ENCODE measurements around the gene LILRB2. TPM values are rescaled to one million over a fixed set of nuclear protein-coding genes. Genes with fewer than 3 reads are reported as not detected.
"Not testable (repeated sequence)": the region's sequence is repeated elsewhere in the genome, so short reads cannot be mapped to it uniquely, and the experiment has no call there.

LILRB2 gene
- total RNA-seq, 1 donor from 2014 or later, result not detected

DNA sequence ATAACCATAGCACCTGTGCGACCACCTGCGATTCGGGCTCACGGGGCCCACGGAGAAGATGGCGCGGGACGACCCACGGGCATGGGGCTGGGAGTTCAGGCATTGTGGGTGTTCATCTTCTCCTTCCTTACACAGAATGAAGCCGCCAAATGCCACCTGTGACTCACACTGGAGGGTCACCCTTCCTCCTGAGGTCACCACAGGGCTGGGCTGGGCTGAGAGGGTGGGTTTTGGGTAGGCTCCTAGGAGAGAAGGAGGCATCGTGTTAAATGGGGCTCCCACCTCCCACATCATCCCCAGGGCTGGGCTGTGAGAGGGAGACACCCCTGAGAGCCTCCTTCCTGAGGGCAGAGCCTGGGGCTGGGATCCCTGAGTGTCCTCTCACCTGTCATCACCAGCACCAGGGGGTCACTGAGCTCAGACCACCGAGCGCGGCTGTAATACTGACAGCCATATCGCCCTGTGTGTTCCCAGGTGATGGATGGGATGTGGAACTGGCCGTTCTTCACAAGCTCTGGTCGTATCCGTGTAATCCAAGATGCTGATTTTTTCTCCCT, 1.4 kb downstream of the LILRB2 start:
- H3K36me3 Mint-ChIP-seq (ENCODE audit: insufficient read depth), result no peaks in the 10 kb centered on the region
- DNase-seq (ENCODE audit: low spot score, unreplicated experiment), result no peak
- H3K27me3 Mint-ChIP-seq, result peaks cover 51% of the 10 kb centered on the region
- H3K27ac Mint-ChIP-seq, result no peak overlapping the region
- no peaks in the 10 kb centered on the region for H3K4me1 Mint-ChIP-seq (ENCODE audit: low read depth)
- no peaks in the 10 kb centered on the region for H3K9me3 Mint-ChIP-seq (ENCODE audit: low read depth)
- TF ChIP-seq, protein P1, sequence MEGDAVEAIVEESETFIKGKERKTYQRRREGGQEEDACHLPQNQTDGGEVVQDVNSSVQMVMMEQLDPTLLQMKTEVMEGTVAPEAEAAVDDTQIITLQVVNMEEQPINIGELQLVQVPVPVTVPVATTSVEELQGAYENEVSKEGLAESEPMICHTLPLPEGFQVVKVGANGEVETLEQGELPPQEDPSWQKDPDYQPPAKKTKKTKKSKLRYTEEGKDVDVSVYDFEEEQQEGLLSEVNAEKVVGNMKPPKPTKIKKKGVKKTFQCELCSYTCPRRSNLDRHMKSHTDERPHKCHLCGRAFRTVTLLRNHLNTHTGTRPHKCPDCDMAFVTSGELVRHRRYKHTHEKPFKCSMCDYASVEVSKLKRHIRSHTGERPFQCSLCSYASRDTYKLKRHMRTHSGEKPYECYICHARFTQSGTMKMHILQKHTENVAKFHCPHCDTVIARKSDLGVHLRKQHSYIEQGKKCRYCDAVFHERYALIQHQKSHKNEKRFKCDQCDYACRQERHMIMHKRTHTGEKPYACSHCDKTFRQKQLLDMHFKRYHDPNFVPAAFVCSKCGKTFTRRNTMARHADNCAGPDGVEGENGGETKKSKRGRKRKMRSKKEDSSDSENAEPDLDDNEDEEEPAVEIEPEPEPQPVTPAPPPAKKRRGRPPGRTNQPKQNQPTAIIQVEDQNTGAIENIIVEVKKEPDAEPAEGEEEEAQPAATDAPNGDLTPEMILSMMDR (IDR thresholded peaks at IDR 0.05; ENCODE audit: unreplicated experiment), result no peak
- no peak overlapping the region for H3K4me3 Mint-ChIP-seq (ENCODE audit: low read depth)

GRCh38 chr19:54278571-54279195, 2.2 kb downstream of the LILRB2 start:
- not testable (repeated sequence) for H3K9me3 Mint-ChIP-seq (ENCODE audit: low read depth); H3K27ac Mint-ChIP-seq; H3K4me3 Mint-ChIP-seq (ENCODE audit: low read depth); H3K36me3 Mint-ChIP-seq (ENCODE audit: insufficient read depth); H3K4me1 Mint-ChIP-seq (ENCODE audit: low read depth); DNase-seq (ENCODE audit: low spot score, unreplicated experiment)
- peaks cover 55% of the 10 kb centered on the region for H3K27me3 Mint-ChIP-seq

DNA sequence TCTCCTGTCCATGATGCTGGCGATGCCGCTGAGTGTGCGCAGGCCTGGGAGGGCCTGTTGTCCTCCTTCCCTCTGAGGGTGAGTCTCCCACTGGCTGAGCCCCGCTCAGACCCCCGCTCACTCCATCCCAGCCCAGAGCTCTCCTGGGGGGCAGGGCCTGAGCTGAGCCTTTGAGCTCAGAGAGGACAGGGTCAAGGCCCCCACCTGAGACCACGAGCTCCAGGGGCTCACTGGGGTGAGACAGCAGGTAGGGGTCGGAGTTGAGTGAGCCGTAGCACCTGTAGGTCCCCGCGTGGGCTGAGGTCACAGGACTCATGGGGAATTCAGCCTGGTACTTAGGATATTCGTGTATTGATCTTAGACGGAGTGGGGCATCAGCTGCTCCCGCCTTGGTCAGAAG, 2.9 kb downstream of the LILRB2 start:
- not testable (repeated sequence) for DNase-seq (ENCODE audit: low spot score, unreplicated experiment); H3K4me3 Mint-ChIP-seq (ENCODE audit: low read depth); H3K4me1 Mint-ChIP-seq (ENCODE audit: low read depth); H3K36me3 Mint-ChIP-seq (ENCODE audit: insufficient read depth); H3K9me3 Mint-ChIP-seq (ENCODE audit: low read depth); H3K27ac Mint-ChIP-seq
- H3K27me3 Mint-ChIP-seq, result peaks cover 57% of the 10 kb centered on the region

DNA sequence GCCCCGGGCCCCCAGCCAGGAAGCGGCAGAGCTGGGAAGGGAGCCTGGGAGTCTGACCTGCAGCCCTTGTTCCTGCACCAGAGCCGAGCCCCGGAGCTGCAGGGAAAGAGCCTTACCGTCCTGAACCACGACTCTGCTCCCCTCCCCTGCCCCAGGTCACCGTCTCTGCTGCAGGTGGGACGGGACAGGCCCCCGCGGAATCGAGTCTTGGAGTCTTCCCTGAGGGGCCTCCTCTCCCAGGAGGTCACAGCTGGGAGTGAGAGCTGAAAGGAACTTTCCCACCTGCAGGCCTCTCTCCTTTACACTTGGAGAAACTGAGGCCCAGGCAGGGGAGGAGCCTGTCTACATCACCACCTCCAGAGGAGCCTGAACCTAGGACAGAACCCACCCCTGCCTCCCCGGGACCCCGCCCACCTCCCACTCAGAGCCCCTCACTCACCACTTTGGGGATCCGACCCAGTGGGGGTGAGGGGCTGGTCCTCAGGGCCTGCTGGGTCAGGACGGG, 3.7 kb downstream of the LILRB2 start:
- H3K36me3 Mint-ChIP-seq (ENCODE audit: insufficient read depth); H3K4me3 Mint-ChIP-seq (ENCODE audit: low read depth); H3K27ac Mint-ChIP-seq; DNase-seq (ENCODE audit: low spot score, unreplicated experiment); H3K4me1 Mint-ChIP-seq (ENCODE audit: low read depth); H3K9me3 Mint-ChIP-seq (ENCODE audit: low read depth): not testable (repeated sequence)
- peaks cover 55% of the 10 kb centered on the region for H3K27me3 Mint-ChIP-seq

DNA sequence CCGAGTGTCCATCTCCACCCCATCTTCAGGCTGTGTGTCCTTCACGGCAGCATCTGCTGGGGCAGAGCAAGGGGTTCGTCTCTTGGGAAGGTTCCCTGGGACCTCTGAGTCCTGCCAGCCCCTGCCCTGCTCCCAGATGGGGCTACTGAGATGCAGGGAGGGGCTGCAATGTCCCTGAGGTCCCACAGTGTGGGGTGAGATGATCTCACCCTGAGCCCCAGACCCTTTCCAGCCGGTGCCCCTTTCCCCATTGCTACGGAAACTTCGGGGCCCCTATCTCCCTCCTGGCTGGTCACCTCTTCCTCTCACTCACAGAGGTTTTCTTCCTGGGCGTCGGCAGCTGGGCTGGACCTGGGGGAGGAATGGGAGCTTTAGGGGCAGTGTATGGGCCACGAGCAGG, 5.0 kb downstream of the LILRB2 start:
- TF ChIP-seq, protein P1 (IDR thresholded peaks at IDR 0.05; ENCODE audit: unreplicated experiment), result no peak
- H3K36me3 Mint-ChIP-seq (ENCODE audit: insufficient read depth), result no peaks in the 10 kb centered on the region
- no peak overlapping the region for H3K4me3 Mint-ChIP-seq (ENCODE audit: low read depth)
- no peak for DNase-seq (ENCODE audit: low spot score, unreplicated experiment)
- H3K4me1 Mint-ChIP-seq (ENCODE audit: low read depth), result no peaks in the 10 kb centered on the region
- H3K27ac Mint-ChIP-seq, result no peak overlapping the region
- no peaks in the 10 kb centered on the region for H3K9me3 Mint-ChIP-seq (ENCODE audit: low read depth)
- peaks cover 54% of the 10 kb centered on the region for H3K27me3 Mint-ChIP-seq

- not testable (repeated sequence) for H3K9me3 Mint-ChIP-seq (ENCODE audit: low read depth); H3K36me3 Mint-ChIP-seq (ENCODE audit: insufficient read depth); H3K4me1 Mint-ChIP-seq (ENCODE audit: low read depth); H3K4me3 Mint-ChIP-seq (ENCODE audit: low read depth); DNase-seq (ENCODE audit: low spot score, unreplicated experiment)
- H3K27ac Mint-ChIP-seq, result peak overlapping the region; percentile 76
- peaks cover 48% of the 10 kb centered on the region for H3K27me3 Mint-ChIP-seq
These were observed 6.4 kb downstream of the LILRB2 start for GRCh38 chr19:54274516-54274915.

DNA sequence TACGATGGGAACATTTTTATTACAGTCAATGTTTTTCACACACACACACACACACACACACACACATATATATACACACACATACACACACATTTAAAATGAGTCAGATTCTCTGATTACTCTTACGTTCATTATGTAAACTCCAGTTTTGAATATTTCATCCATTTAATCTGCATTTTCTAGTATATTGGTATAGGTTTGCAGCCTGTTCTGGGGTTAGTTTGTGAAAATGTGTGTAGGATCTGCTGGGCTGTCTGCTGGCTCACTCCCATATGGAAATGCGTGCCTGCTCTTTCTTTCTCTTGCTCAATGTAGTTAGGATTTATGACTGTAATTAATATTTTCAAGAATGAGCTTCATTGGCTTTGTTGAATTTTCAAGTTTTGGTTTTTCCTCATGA, 7.1 kb downstream of the LILRB2 start:
- no peaks in the 10 kb centered on the region for H3K36me3 Mint-ChIP-seq (ENCODE audit: insufficient read depth)
- TF ChIP-seq, protein P1 (IDR thresholded peaks at IDR 0.05; ENCODE audit: unreplicated experiment), result no peak
- H3K4me1 Mint-ChIP-seq (ENCODE audit: low read depth), result no peaks in the 10 kb centered on the region
- peaks cover 45% of the 10 kb centered on the region for H3K27me3 Mint-ChIP-seq
- H3K27ac Mint-ChIP-seq, result no peak overlapping the region
- DNase-seq (ENCODE audit: low spot score, unreplicated experiment), result no peak
- no peaks in the 10 kb centered on the region for H3K9me3 Mint-ChIP-seq (ENCODE audit: low read depth)
- no peak overlapping the region for H3K4me3 Mint-ChIP-seq (ENCODE audit: low read depth)

DNA sequence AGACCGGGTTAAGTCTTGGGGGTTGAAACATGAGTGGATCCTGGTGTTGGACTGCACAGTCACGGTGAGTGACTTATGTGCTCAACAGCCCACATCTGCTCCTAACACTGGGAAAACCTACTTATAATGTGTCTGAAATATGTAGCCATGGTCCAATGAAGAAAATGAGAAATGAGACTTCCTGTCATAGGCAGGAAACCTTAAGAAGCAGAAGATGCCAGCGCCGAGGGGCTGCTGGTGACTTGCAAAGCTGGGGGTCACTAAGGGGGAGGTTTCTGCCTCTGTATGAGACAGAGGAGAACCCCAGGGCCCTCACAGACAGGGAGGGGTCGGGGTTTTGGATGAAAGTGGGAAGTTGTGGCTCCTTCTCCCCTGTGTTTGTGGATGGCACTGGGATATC, 8.7 kb downstream of the LILRB2 start:
- H3K36me3 Mint-ChIP-seq (ENCODE audit: insufficient read depth); H3K27ac Mint-ChIP-seq; H3K4me3 Mint-ChIP-seq (ENCODE audit: low read depth); DNase-seq (ENCODE audit: low spot score, unreplicated experiment); H3K4me1 Mint-ChIP-seq (ENCODE audit: low read depth); H3K9me3 Mint-ChIP-seq (ENCODE audit: low read depth): not testable (repeated sequence)
- peaks cover 57% of the 10 kb centered on the region for H3K27me3 Mint-ChIP-seq

DNA sequence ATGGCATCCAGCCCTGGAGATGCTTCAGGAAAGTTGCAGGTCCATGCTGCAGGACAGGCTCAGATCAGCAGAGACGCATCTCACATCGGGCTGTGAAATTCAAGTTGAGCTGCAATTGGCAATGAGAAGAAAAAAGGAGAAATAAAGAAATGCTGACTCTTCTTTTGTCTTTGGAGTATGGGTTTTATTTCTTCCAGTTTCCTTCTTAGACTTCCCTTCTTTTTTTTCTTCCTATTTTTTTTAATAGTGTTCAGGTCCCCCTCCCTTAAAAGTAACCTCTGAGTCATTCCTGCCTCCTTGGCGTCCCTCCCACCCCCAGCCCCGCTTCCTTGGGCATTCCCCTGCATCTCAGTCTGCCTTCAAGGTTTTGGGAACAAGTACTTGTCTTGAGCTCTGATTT, 9.3 kb downstream of the LILRB2 start:
- H3K4me3 Mint-ChIP-seq (ENCODE audit: low read depth); H3K4me1 Mint-ChIP-seq (ENCODE audit: low read depth); DNase-seq (ENCODE audit: low spot score, unreplicated experiment); H3K9me3 Mint-ChIP-seq (ENCODE audit: low read depth); H3K27ac Mint-ChIP-seq; H3K36me3 Mint-ChIP-seq (ENCODE audit: insufficient read depth): not testable (repeated sequence)
- peaks cover 61% of the 10 kb centered on the region for H3K27me3 Mint-ChIP-seq

Measured in progenitor cell of endocrine pancreas (in vitro differentiated cells).